Small intestine (tissue), 16 donors: ENCODE measurements around the gene CTR9. TPM values are rescaled to one million over a fixed set of nuclear protein-coding genes. Genes with fewer than 3 reads are reported as not detected.
A peak's percentile ranks its signal among the peaks of the same experiment; 100 is the strongest.

Experiments used
- DNase-seq, 2 donors: peaks; one replicate each; pipeline versions ENCODE4 v3.0.0 to v3.0.0-alpha.2; 2013
- FAIRE-seq: peaks from 2 replicates; lab custom pipeline; 2012; peaks lifted over from hg19 to GRCh38; lab: Jason Lieb, UNC
- H3K27ac ChIP-seq, 3 donors: one replicate each; pipeline ENCODE4 v1.5.1; 2013; ENCODE audit warnings: low read length in 2 of 3, mild to moderate bottlenecking in 2 of 3, control low read depth in 1 of 3, inconsistent platforms in 1 of 3, low read depth in 1 of 3, moderate library complexity in 1 of 3
- H3K27me3 ChIP-seq, 3 donors: one replicate each; pipeline ENCODE4 v1.6.1; 2013; ENCODE audit warnings: low read length in 3 of 3, inconsistent platforms in 1 of 3; ENCODE audit not compliant: control insufficient read depth in 3 of 3, insufficient read depth in 3 of 3
- H3K36me3 ChIP-seq, 3 donors: one replicate each; pipeline ENCODE4 v1.6.1; 2013; ENCODE audit warnings: low read length in 3 of 3, inconsistent platforms in 1 of 3, low read depth in 1 of 3, mild to moderate bottlenecking in 1 of 3, moderate library complexity in 1 of 3; ENCODE audit not compliant: control insufficient read depth in 3 of 3, insufficient read depth in 2 of 3
- H3K4me1 ChIP-seq, 3 donors: one replicate each; pipeline ENCODE4 v1.6.1; 2013; ENCODE audit warnings: low read length in 2 of 3, inconsistent platforms in 1 of 3, low read depth in 1 of 3, mild to moderate bottlenecking in 1 of 3, moderate library complexity in 1 of 3; ENCODE audit not compliant: control insufficient read depth in 3 of 3, insufficient read depth in 2 of 3
- H3K4me3 ChIP-seq, 3 donors: one replicate each; pipeline ENCODE4 v1.5.1; 2013; ENCODE audit warnings: low read length in 3 of 3, control low read depth in 1 of 3, inconsistent platforms in 1 of 3, low read depth in 1 of 3, mild to moderate bottlenecking in 1 of 3, moderate library complexity in 1 of 3
- H3K9me3 ChIP-seq, 2 donors: one replicate each; pipeline ENCODE4 v1.6.1; 2013; ENCODE audit warnings: low read depth in 1 of 2, low read length in 1 of 2; ENCODE audit not compliant: control insufficient read depth in 2 of 2, insufficient read depth in 1 of 2
- WGBS, 3 donors: extraction: QIAGEN DNeasy Blood & Tissue Kit; methylation state at CpG; one replicate each; pipeline ENCODE4 v1.1.7; 2013; 5-methylcytosine and 5-hydroxymethylcytosine counted together
- long read RNA-seq, 10 donors: transcript quantifications; one replicate each; lab custom pipeline, GENCODE V29; 2026
- polyA plus RNA-seq, 4 donors: library from polyadenylated mRNA; stranded (reverse) in 3 of 4; unstranded in 1 of 4; fragments of 200-250 nt in 3 of 4; fragments of 120-200 nt in 1 of 4; gene quantifications; one replicate each; pipeline versions ENCODE4 v1.2.1 to v1.2.3, GENCODE V29; 2013
- donor health status: healthy with polysubstance abuse.
- donor health status: control.
- donor health status: control.
- donor health status: Bipolar disorder and iron deficiency.
- donor health status: healthy.

CTR9 gene
- 10 to 100 TPM; 14.1 to 44.7 (median 16.5) TPM for polyA plus RNA-seq
- long read RNA-seq, donor 1, partial matches to known transcripts: 1,353 of 1,421 reads
- long read RNA-seq, donor 1, other reads (novel, unspliced or antisense): 66 of 1,421 reads
- long read RNA-seq, donor 2, partial matches to known transcripts: 80 of 91 reads
- long read RNA-seq, donor 2, other reads (novel, unspliced or antisense): 11 of 91 reads
- long read RNA-seq, donor 3, partial matches to known transcripts: 1,044 of 1,045 reads
- long read RNA-seq, donor 3, other reads (novel, unspliced or antisense): 0 of 1,045 reads
- long read RNA-seq, donor 4: 0 reads
- long read RNA-seq, donor 5: 0 reads
- long read RNA-seq, donor 6, full-length matches to known transcripts: 1 of 177 reads
- long read RNA-seq, donor 6, partial matches to known transcripts: 151 of 177 reads
- long read RNA-seq, donor 6, other reads (novel, unspliced or antisense): 25 of 177 reads
- long read RNA-seq, donor 7: 0 reads
- long read RNA-seq, donor 8, partial matches to known transcripts: 8 of 8 reads
- long read RNA-seq, donor 8, other reads (novel, unspliced or antisense): 0 of 8 reads
- long read RNA-seq, donor 9, partial matches to known transcripts: 58 of 59 reads
- long read RNA-seq, donor 9, other reads (novel, unspliced or antisense): 0 of 59 reads
- long read RNA-seq, donor 10, partial matches to known transcripts: 393 of 424 reads
- long read RNA-seq, donor 10, other reads (novel, unspliced or antisense): 31 of 424 reads

- Histone ChIP-seq H3K4me3 (peak within 1 kb of the TSS; percentile 71 to 95 (median 88)), H3K27me3 (no peaks in the 10 kb centered on the region), H3K9me3 (no peaks in the 10 kb centered on the region), H3K27ac (peak within 1 kb of the TSS; percentile 92 to 100 (median 99)), H3K36me3 (peaks cover 2 to 4% (median 3%) of the 10 kb centered on the region in 3 donors), H3K4me1 (peaks cover 0 to 6% (median 0%) of the 10 kb centered on the region in 3 donors)
- FAIRE-seq (no peak), DNase-seq (peak; percentile 88 to 97)
- WGBS, 3 donors: 0% methylated on average over 65 to 67 of the region's 67 CpGs
Observed at GRCh38 chr11:10750838-10751580, at the start of gene CTR9. Gene CTR9 (plus strand): TSS chr11:10751246. CDS start chr11:10751413, 167 bp downstream.

- H3K36me3 ChIP-seq: no peaks in the 10 kb centered on the region
- no peak overlapping the region for H3K4me3 ChIP-seq
- H3K27ac ChIP-seq: no peak overlapping the region
- no peaks in the 10 kb centered on the region for H3K4me1 ChIP-seq
- no peaks in the 10 kb centered on the region for H3K27me3 ChIP-seq
- FAIRE-seq (no peak), DNase-seq (no peak)
- 72 to 83% (median 73%) methylated on average over 3 of the region's 3 CpGs for WGBS, 3 donors
- peaks cover 0 to 4% of the 10 kb centered on the region in 2 donors for H3K9me3 ChIP-seq
Observed at GRCh38 chr11:10701982-10702381, 49.1 kb upstream of the CTR9 start.

GRCh38 chr11:10708131-10708530 is 42.9 kb upstream of the CTR9 start:
- DNase-seq: no peak
- no peak overlapping the region for H3K4me3 ChIP-seq
- no peaks in the 10 kb centered on the region for H3K36me3 ChIP-seq
- H3K4me1 ChIP-seq: no peaks in the 10 kb centered on the region
- no peaks in the 10 kb centered on the region for H3K27me3 ChIP-seq
- 78 to 88% (median 86%) methylated on average over 3 of the region's 3 CpGs for WGBS, 3 donors
- no peak for FAIRE-seq
- H3K9me3 ChIP-seq: no peaks in the 10 kb centered on the region
- no peak overlapping the region for H3K27ac ChIP-seq

- H3K9me3 ChIP-seq: no peaks in the 10 kb centered on the region
- no peaks in the 10 kb centered on the region for H3K4me1 ChIP-seq
- DNase-seq (no peak), FAIRE-seq (no peak)
- no peaks in the 10 kb centered on the region for H3K27me3 ChIP-seq
- H3K36me3 ChIP-seq: no peaks in the 10 kb centered on the region
- H3K4me3 ChIP-seq: no peak overlapping the region
- 55 to 72% (median 62%) methylated on average over 5 of the region's 5 CpGs for WGBS, 3 donors
- H3K27ac ChIP-seq: no peak overlapping the region
Observed at GRCh38 chr11:10709299-10710086, 41.6 kb upstream of the CTR9 start.

- no peak for FAIRE-seq
- 68 to 80% (median 77%) methylated on average over 4 of the region's 4 CpGs for WGBS, 3 donors
Observed at GRCh38 chr11:10715571-10715970, 35.5 kb upstream of the CTR9 start.

GRCh38 chr11:10716122-10716521 is 34.9 kb upstream of the CTR9 start:
- DNase-seq (no peak), FAIRE-seq (no peak)
- WGBS, 3 donors: 46 to 65% (median 63%) methylated on average over 3 of the region's 3 CpGs

More at GRCh38 chr11:10715571-10715970, 35.5 kb upstream of the CTR9 start:
- no peaks in the 10 kb centered on the region for H3K27me3 ChIP-seq
- H3K9me3 ChIP-seq: peaks cover 0 to 3% of the 10 kb centered on the region in 2 donors
- no peak for DNase-seq
- no peaks in the 10 kb centered on the region for H3K36me3 ChIP-seq
- H3K27ac ChIP-seq: no peak overlapping the region
- no peak overlapping the region for H3K4me3 ChIP-seq
- no peaks in the 10 kb centered on the region for H3K4me1 ChIP-seq

GRCh38 chr11:10716543-10717259 is 34.3 kb upstream of the CTR9 start:
- H3K4me1 ChIP-seq: no peaks in the 10 kb centered on the region
- no peak for DNase-seq
- H3K27ac ChIP-seq: no peak overlapping the region
- FAIRE-seq: no peak
- whole genome bisulfite sequencing, 3 donors: 85 to 88% (median 88%) methylated on average over 9 of the region's 9 CpGs
- H3K4me3 ChIP-seq: no peak overlapping the region
- peaks cover 0 to 4% of the 10 kb centered on the region in 2 donors for H3K9me3 ChIP-seq
- no peaks in the 10 kb centered on the region for H3K36me3 ChIP-seq
- H3K27me3 ChIP-seq: no peaks in the 10 kb centered on the region

More at GRCh38 chr11:10716122-10716521, 34.9 kb upstream of the CTR9 start:
- Histone ChIP-seq H3K36me3 (no peaks in the 10 kb centered on the region), H3K9me3 (peaks cover 0 to 4% of the 10 kb centered on the region in 2 donors), H3K4me1 (no peaks in the 10 kb centered on the region), H3K27me3 (no peaks in the 10 kb centered on the region), H3K27ac (no peak overlapping the region), H3K4me3 (no peak overlapping the region)
